Measurements from ENCODE around the gene PPP5C.
A peak's percentile ranks its signal among the peaks of the same experiment; 100 is the strongest.

PPP5C gene

GRCh38 chr19:46337487-46337886, 9.4 kb upstream of the PPP5C start:
- DNase-seq = no peak

DNA sequence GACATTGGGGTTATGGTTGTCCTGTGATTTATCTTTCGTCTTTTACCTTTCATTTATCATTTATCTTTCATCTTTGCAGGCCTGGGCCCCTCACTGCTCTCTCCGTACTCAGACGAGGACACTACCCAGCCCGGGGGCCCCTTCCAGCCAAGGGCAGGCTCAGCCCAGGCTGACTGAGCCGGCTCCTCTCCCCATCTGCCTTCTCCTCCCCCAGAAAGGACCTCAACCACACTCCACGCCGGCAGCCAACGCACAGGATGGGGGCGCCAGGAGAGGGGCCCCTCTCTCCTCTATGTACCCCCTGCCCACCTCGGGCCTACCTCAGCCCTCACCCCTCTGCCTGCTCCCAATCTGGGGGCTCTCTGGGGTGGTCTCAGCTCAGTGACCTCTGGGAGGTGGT, 7.4 kb upstream of the PPP5C start:
- no peak for DNase-seq

GRCh38 chr19:46340051-46340659, 6.7 kb upstream of the PPP5C start:
- no peak for DNase-seq

DNA sequence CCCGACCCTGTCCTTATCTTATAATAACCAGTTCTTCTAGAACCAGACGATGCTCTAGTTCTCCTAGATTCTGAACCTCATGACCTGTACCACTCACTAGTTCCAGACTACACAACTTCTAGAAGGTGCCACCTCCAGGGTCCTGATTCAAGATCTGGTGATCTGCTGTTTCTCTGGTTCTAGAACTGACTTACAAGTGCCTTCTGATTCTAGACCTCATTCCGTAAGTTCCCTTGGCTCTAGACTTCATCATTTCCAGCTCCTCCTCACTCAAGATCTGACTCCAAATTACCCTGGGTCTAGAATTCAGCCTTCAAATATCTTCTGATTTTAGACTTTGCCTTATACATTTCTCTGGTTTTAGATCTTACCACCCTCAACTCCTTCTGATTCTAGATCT, 5.0 kb upstream of the PPP5C start:
- DNase-seq = no peak

DNA sequence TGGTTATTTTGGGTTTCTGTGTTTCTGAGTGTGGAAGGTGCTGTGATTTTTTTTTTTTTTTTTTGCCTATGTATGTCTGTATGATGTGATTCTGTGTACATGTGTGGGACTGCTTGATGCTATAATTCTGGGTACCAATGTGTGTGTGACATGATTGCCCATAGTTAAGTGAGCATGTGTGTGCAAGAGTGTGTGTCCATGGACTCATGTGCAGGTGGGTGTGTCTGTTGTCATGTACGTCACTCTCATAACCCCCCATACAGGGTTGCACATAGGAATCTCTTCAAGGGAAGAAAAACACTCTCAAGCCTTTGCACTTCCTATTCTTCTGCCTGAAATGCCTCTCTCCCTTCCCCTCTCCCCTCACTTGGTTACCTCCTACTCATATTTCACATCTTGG, 2.5 kb upstream of the PPP5C start:
- no peak for DNase-seq

DNA sequence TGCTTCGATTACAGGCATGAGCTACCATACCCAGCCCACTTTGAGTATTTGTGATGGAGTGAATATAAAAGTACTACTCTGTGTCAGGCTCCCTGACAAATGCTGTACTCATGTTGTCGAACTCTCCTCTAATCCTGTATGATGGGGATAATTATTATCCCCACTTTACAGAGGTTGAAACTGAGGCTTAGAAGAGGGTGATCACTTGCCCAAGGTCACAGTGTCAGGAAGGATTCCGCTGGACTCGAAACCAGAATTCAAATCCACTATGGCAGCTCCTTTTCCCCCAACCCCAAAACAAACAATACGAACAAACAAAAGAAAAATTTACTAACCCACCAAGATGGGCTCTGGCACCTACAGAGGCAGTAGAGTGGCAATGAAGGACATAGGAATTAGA, 1.7 kb upstream of the PPP5C start:
- no peak for DNase-seq

DNA sequence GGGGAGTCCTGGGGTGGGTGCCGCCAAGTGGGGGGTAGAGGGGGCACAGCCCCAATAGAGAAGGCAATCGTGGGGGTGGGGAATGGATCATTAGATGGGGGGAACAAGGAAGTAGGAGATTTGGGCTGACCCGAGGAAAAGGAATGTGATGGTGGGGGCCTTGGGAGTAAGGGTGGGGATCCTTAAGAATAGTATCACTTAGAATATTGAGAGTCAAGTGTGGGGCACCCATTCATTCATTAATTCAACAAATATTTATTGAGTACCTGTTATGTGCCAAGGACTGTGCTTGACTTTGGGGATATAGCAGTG, 641 bp downstream of the PPP5C start:
- no peak for DNase-seq

DNA sequence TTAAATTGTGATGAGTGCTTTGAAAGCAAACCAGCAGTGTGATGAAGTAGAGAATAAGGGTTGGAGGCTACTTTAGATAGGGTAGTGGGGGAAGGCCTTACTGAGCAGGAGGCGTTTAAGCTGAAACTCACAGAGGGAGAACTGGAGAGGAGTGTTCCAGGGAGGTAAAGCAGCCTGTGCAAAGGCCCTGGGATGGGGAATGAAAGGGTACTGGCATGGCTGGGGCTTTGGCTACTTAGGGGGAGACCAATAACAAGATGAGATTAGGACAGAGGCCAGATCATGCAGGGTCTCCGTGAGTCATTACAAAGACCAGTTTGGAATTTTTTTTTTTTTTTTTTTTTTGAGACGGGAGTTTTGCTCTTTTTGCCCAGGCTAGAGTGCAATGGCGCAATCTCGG, 1.1 kb downstream of the PPP5C start:
- no peak for DNase-seq

DNA sequence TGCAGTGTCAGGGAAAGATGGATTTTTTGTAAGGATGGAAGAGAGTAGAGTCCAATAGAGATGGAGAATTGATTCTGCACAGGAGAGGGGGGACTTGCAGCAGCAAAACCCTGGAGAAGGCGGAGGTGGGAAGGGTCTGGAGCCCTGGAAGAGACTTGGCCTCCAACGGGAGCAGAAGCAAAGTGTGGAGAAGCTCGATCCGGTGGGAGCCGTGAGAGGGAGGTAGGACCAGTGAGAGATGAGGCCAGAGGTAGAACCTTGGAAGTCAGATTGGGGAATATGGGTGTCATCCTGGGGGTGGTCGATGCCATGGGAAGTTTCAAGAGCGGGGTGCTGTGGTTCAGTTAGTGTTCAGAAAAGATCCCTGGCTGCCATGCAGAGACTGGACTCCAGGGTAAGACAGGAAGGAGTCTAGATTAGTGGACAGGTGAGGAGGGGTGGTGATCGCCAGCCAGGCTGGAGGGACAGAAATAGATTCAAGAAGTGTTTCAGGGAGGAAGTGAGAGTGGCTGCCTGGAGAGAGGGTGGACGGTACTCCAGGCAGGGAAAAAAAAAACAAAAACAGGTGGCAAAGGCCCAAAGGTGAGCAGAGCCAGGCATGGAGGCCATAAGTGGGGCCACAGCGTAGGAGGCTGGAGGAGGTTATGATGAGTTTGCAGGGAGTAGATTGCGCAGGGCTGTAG, 2.6 kb downstream of the PPP5C start:
- no peak for DNase-seq

GRCh38 chr19:46350029-46350757, 3.3 kb downstream of the PPP5C start:
- no peak for DNase-seq

DNA sequence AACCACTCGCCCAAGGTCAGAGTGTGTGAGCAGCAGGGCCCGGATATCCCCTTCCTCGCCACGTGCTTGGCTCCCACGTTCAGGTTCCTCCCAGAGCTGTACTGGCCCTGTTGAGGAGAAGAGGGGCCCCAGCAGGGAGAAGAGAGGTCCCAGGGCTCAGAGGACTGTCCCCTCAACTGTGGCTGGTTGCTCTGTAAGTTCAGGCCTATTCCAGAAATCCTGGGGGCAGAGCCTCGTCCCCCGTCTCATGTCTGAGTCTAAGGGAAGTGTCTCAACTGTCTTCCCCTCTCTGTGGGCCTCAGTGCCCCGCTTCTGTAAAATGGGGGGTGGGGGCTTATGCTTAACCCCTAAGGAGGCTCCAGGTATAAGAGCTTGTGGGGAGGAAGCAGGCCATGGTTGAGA, 3.9 kb downstream of the PPP5C start:
- peak; percentile 36 to 43 for DNase-seq

DNA sequence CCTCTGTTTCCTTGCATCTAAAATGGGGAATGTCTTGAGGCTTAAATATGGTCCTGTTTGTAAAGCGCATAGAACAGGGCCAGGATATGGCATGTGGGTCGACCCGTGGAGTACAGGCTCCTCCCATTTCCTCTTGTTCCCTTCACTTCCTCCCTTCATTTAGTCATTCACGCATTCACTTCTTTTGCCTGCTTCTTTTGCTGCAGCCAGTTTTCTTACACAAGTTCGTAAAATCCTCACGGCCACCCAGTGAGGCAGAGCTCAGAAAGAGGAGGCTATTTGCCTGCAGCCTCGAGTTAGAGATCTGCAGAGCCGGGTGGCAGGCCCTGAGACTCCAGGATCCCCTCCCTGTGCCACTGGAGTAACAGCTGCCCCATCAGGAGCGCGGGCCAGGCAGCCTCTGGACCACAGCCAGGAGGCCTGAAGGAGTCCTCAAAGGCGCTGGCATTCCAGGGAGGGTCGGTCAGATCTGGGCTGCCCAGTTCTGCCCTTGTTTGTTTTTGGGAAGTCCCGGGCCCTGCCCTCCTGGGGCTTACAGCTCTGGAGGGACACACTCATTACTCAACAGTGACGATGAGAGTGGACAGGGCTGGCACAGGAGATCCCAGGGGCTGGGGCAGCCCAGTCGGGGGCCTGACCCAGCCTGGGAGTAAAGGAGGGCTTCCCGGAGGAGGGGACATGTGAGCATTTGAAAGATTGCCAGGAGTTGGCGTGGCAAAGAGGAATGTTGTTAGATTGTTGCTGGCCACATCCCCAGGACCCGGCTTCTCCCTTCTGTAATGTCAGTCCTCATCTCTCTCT, 4.6 kb downstream of the PPP5C start:
- peak in 1 of 2 donors; percentile 26 for DNase-seq

- DNase-seq = no peak
These were observed 7.0 kb downstream of the PPP5C start for GRCh38 chr19:46353730-46354528.

GRCh38 chr19:46355234-46356148, 8.6 kb downstream of the PPP5C start:
- DNase-seq = no peak

- DNase-seq = no peak
These were observed 9.5 kb downstream of the PPP5C start for GRCh38 chr19:46356149-46357055.

- DNase-seq = no peak
These were observed 11.1 kb downstream of the PPP5C start for GRCh38 chr19:46357846-46358583.

- DNase-seq = peak in 1 of 2 donors; percentile 45
These were observed 15.0 kb downstream of the PPP5C start for GRCh38 chr19:46361915-46362314.

- DNase-seq = no peak
These were observed 17.5 kb downstream of the PPP5C start for GRCh38 chr19:46364359-46364758.

- no peak for DNase-seq
These were observed 18.7 kb downstream of the PPP5C start for GRCh38 chr19:46365561-46365960.
